CD4-positive, alpha-beta T cell (primary cell): ENCODE measurements around the gene MASTL. TPM values are rescaled to one million over a fixed set of nuclear protein-coding genes. Genes with fewer than 3 reads are reported as not detected.

Source experiments
- ATAC-seq: fragments of 200-7000 bp; cut with Tn5 transposase; one replicate; pipeline ENCODE4 v1.10.0; 2022; ENCODE audit warnings: mild to moderate bottlenecking; ENCODE audit not compliant: poor library complexity
- CTCF ChIA-PET: fragments of 350-600 bp; sonication (Branson Sonifier 250); formaldehyde crosslinking; loops from one replicate; lab custom pipeline; 2021; ENCODE audit warnings: antibody characterized with exemption, inconsistent platforms; lab: Charles Lee
- POLR2A ChIA-PET: fragments of 350-600 bp; sonication (Branson Sonifier 250); formaldehyde crosslinking; loops from one replicate; lab custom pipeline; 2021; ENCODE audit warnings: antibody characterized with exemption, inconsistent platforms; lab: Charles Lee
- DNase-seq, 14 experiments: peaks; one replicate each; pipeline ENCODE4 v3.0.0-alpha.2; 2013 to 2020; ENCODE audit warnings: mixed read lengths in 2 of 14
- H3K27ac ChIP-seq, 2 donors: one replicate each; pipeline versions ENCODE4 v1.5.1 to v1.7.0; 2013; ENCODE audit warnings: low read length in 2 of 2, low read depth in 1 of 2, mild to moderate bottlenecking in 1 of 2
- H3K27me3 ChIP-seq, 2 experiments: 1 replicate in 1 of 2; 2 replicates in 1 of 2; pipeline versions ENCODE4 v1.6.1 to v1.7.0; 2013; ENCODE audit warnings: low read length in 2 of 2, control low read depth in 1 of 2, mild to moderate bottlenecking in 1 of 2, moderate library complexity in 1 of 2; ENCODE audit not compliant: insufficient read depth in 2 of 2, control insufficient read depth in 1 of 2
- H3K36me3 ChIP-seq: one replicate; pipeline ENCODE4 v1.6.1; 2013; ENCODE audit warnings: low read length, control low read depth; ENCODE audit not compliant: insufficient read depth
- H3K4me1 ChIP-seq: one replicate; pipeline ENCODE4 v1.6.1; 2013; ENCODE audit warnings: low read length, control low read depth; ENCODE audit not compliant: insufficient read depth
- H3K4me3 ChIP-seq: one replicate; pipeline ENCODE4 v1.5.1; 2013; ENCODE audit warnings: mild to moderate bottlenecking, low read length, moderate library complexity
- H3K9me3 ChIP-seq, 2 experiments: 1 replicate in 1 of 2; 2 replicates in 1 of 2; pipeline versions ENCODE4 v1.6.1 to v1.7.0; 2013; ENCODE audit warnings: low read length in 2 of 2, mild to moderate bottlenecking in 2 of 2, control low read depth in 1 of 2, moderate library complexity in 1 of 2; ENCODE audit not compliant: control insufficient read depth in 1 of 2, insufficient read depth in 1 of 2
- H3K27ac Mint-ChIP-seq: one replicate; pipeline ENCODE4 v1.8.0; 2020; ENCODE audit warnings: mixed read lengths
- H3K27me3 Mint-ChIP-seq: one replicate; pipeline ENCODE4 v1.8.0; 2021; ENCODE audit warnings: mixed read lengths
- H3K36me3 Mint-ChIP-seq: one replicate; pipeline ENCODE4 v1.8.0; 2021; ENCODE audit warnings: low read depth, mixed read lengths
- H3K4me1 Mint-ChIP-seq: one replicate; pipeline ENCODE4 v1.8.0; 2021; ENCODE audit warnings: low read depth, mixed read lengths
- H3K4me3 Mint-ChIP-seq: one replicate; pipeline ENCODE4 v1.8.0; 2020; ENCODE audit warnings: mild to moderate bottlenecking, mixed read lengths
- H3K9me3 Mint-ChIP-seq: one replicate; pipeline ENCODE4 v1.8.0; 2020; ENCODE audit warnings: mixed read lengths
- intact Hi-C, 2 experiments: fragments of 100-400 bp; cut with DNase I in 1 of 2; cut with micrococcal nuclease in 1 of 2; formaldehyde crosslinking; loops; one replicate each; pipeline versions ENCODE4 v1.15.1 to v1.9.0; 2023 to 2025; cut with DNase I, micrococcal nuclease
- total RNA-seq, 174 experiments: library from RNA in 2 of 174; stranded (reverse) in 2 of 174; gene quantifications; one replicate each; pipeline ENCODE4 v1.2.3 and lab custom pipeline; 2021 to 2026
- TF ChIP-seq, protein P1 (sequence below): fragments of 200-600 bp; IDR thresholded peaks from one replicate; pipeline ENCODE4 v1.8.0; 2022; ENCODE audit warnings: antibody characterized with exemption, mild to moderate bottlenecking

The MASTL gene
- total RNA-seq, 2 experiments from 2014 or later: 24.2 to 25.1 TPM

DNA sequence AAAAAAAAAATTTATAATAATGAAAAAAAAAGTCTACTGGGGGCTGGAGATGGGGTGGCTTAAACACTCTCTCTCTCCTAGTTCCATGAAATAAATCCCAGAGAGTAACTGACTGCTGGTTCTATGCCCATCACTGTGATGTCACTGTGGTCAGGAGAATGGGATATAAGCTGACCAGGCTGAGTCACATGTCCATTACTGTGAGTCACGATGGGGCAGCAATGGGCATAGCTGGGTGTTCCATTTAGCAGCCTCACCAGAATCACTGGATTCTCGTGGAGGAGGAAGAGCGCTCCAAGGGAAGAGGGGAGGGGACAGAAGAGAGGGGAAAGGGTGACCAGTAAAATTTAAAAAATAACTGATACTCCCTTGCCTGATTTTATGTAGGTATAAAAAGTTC is 37.1 kb downstream of the MASTL start:
- Histone ChIP-seq H3K9me3 (no peaks in the 10 kb centered on the region), H3K27me3 (no peaks in the 10 kb centered on the region), H3K4me3 (no peak overlapping the region), H3K36me3 (peaks cover 15% of the 10 kb centered on the region), H3K27ac (no peak overlapping the region), H3K4me1 (no peaks in the 10 kb centered on the region)
- Mint-ChIP-seq H3K9me3 (no peaks in the 10 kb centered on the region), H3K27ac (no peak overlapping the region), H3K36me3 (peaks cover 16% of the 10 kb centered on the region), H3K4me3 (no peak overlapping the region), H3K27me3 (no peaks in the 10 kb centered on the region), H3K4me1 (no peaks in the 10 kb centered on the region)
- DNase-seq (no peak), ATAC-seq (no peak)
- ChIA-PET POLR2A (no interaction called here), CTCF (no interaction called here)
- TF ChIP-seq, protein P1, sequence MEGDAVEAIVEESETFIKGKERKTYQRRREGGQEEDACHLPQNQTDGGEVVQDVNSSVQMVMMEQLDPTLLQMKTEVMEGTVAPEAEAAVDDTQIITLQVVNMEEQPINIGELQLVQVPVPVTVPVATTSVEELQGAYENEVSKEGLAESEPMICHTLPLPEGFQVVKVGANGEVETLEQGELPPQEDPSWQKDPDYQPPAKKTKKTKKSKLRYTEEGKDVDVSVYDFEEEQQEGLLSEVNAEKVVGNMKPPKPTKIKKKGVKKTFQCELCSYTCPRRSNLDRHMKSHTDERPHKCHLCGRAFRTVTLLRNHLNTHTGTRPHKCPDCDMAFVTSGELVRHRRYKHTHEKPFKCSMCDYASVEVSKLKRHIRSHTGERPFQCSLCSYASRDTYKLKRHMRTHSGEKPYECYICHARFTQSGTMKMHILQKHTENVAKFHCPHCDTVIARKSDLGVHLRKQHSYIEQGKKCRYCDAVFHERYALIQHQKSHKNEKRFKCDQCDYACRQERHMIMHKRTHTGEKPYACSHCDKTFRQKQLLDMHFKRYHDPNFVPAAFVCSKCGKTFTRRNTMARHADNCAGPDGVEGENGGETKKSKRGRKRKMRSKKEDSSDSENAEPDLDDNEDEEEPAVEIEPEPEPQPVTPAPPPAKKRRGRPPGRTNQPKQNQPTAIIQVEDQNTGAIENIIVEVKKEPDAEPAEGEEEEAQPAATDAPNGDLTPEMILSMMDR: no peak
- intact Hi-C loops: no loop called here

DNA sequence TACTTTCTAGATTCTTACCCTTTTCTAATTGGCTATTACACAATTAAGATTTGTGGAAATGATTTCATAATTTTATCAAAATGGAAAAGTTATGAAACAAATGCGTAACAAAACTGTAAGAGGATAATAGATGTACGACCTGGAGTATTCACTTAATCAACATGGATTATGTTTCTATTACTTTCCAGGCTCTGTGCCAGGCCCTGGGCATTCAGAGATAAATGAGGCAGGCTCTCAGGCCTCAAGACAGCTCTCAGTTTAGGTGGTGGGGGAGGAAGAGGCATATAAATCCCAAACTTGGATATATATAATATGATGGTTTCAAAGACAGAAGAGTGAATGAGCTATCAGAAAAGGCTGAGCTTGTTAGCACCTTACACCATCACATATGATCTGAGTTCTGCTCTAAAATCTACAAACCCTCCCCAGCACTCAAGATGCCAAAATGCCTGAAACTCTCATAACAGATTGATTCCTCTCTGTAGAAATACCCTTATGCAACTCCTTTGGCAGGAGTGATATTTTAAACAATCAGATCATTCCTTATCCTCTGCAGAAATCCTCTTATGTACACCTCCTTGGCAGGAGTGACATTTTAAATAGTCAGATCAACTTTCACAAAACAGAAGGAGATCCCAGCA is 42.9 kb downstream of the MASTL start:
- TF ChIP-seq, protein P1: no peak
- Mint-ChIP-seq H3K27ac (no peak overlapping the region), H3K9me3 (no peaks in the 10 kb centered on the region), H3K36me3 (peaks cover 41% of the 10 kb centered on the region), H3K27me3 (no peaks in the 10 kb centered on the region), H3K4me3 (no peak overlapping the region), H3K4me1 (no peaks in the 10 kb centered on the region)
- no peaks in the 10 kb centered on the region for H3K4me1 ChIP-seq
- ATAC-seq (no peak), DNase-seq (no peak)
- ChIA-PET POLR2A (no interaction called here), CTCF (no interaction called here)
- H3K9me3 ChIP-seq: no peaks in the 10 kb centered on the region
- H3K27ac ChIP-seq: no peak overlapping the region
- intact Hi-C loops: no loop called here
- no peaks in the 10 kb centered on the region for H3K27me3 ChIP-seq
- no peak overlapping the region for H3K4me3 ChIP-seq
- H3K36me3 ChIP-seq: peaks cover 51% of the 10 kb centered on the region

DNA sequence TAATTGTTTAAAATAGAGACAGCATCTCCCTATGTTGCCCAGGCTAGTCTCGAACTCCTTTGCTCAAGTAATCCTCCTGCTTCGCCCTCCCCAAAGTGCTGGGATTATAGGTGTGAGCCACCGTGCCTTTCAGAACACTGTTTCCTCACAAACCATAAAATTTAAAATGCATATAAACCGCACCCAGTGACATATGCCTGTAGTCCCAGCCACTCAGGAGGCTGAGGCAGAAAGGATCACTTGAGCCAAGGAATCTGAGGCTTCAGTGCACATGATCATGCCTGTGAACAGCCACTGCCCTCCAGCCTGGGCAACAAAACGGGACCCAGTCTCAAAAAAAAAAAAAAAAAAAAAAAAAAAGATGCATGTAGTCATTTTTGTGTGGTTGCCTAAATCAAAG is 48.7 kb downstream of the MASTL start:
- no peak overlapping the region for H3K4me3 ChIP-seq
- no peak overlapping the region for H3K27ac ChIP-seq
- DNase-seq: no peak
- no peaks in the 10 kb centered on the region for H3K27me3 Mint-ChIP-seq
- peaks cover 62% of the 10 kb centered on the region for H3K36me3 Mint-ChIP-seq
- H3K4me3 Mint-ChIP-seq: no peak overlapping the region
- intact Hi-C loops: no loop called here
- ChIA-PET CTCF (no interaction called here), POLR2A (no interaction called here)
- H3K4me1 ChIP-seq: no peaks in the 10 kb centered on the region
- no peaks in the 10 kb centered on the region for H3K9me3 Mint-ChIP-seq
- H3K36me3 ChIP-seq: peaks cover 73% of the 10 kb centered on the region
- TF ChIP-seq, protein P1: no peak
- H3K27me3 ChIP-seq: no peaks in the 10 kb centered on the region
- H3K27ac Mint-ChIP-seq: no peak overlapping the region
- no peaks in the 10 kb centered on the region for H3K4me1 Mint-ChIP-seq
- no peaks in the 10 kb centered on the region for H3K9me3 ChIP-seq
- no peak for ATAC-seq
